Measurements from ENCODE around the gene NELL1.
"Not testable (repeated sequence)": the region's sequence is repeated elsewhere in the genome, so short reads cannot be mapped to it uniquely, and the experiment has no call there.

The NELL1 gene

GRCh38 chr11:21260101-21260500 lies 590.7 kb downstream of the NELL1 start:
- no peaks in the 10 kb centered on the region for H3K27me3 Mint-ChIP-seq

GRCh38 chr11:21262992-21263391 lies 593.6 kb downstream of the NELL1 start:
- H3K9me3 Mint-ChIP-seq, result peaks cover 17 to 21% of the 10 kb centered on the region in 2 donors
- DNase-seq, result no peak
- no peak for ATAC-seq
- no peak overlapping the region for H3K4me3 Mint-ChIP-seq
- no peaks in the 10 kb centered on the region for H3K27me3 Mint-ChIP-seq
- no peak overlapping the region for H3K27ac Mint-ChIP-seq
- no peaks in the 10 kb centered on the region for H3K4me1 Mint-ChIP-seq

More at GRCh38 chr11:21260101-21260500, 590.7 kb downstream of the NELL1 start:
- no peak overlapping the region for H3K27ac Mint-ChIP-seq
- no peak overlapping the region for H3K4me3 Mint-ChIP-seq
- ATAC-seq (no peak), DNase-seq (no peak)
- peaks cover 15 to 20% of the 10 kb centered on the region in 2 donors for H3K9me3 Mint-ChIP-seq
- H3K4me1 Mint-ChIP-seq, result no peaks in the 10 kb centered on the region

- Mint-ChIP-seq H3K9me3 (peaks cover 17 to 22% of the 10 kb centered on the region in 2 donors), H3K27ac (no peak overlapping the region), H3K4me1 (no peaks in the 10 kb centered on the region), H3K27me3 (no peaks in the 10 kb centered on the region), H3K4me3 (no peak overlapping the region)
- no peak for ATAC-seq
- no peak for DNase-seq
Observed at GRCh38 chr11:21264125-21264524, 594.7 kb downstream of the NELL1 start.

GRCh38 chr11:21268036-21268435 lies 598.6 kb downstream of the NELL1 start:
- no peaks in the 10 kb centered on the region for H3K4me1 Mint-ChIP-seq
- H3K4me3 Mint-ChIP-seq, result no peak overlapping the region
- ATAC-seq (no peak), DNase-seq (no peak)
- H3K27ac Mint-ChIP-seq, result no peak overlapping the region
- H3K27me3 Mint-ChIP-seq, result no peaks in the 10 kb centered on the region
- H3K9me3 Mint-ChIP-seq, result peaks cover 20 to 23% of the 10 kb centered on the region in 2 donors

GRCh38 chr11:21272139-21272538 lies 602.8 kb downstream of the NELL1 start:
- H3K27ac Mint-ChIP-seq, DNase-seq, H3K4me1 Mint-ChIP-seq, ATAC-seq, H3K4me3 Mint-ChIP-seq, H3K27me3 Mint-ChIP-seq: not testable (repeated sequence)
- peaks cover 21 to 32% of the 10 kb centered on the region in 2 donors for H3K9me3 Mint-ChIP-seq

GRCh38 chr11:21278840-21279239 lies 609.5 kb downstream of the NELL1 start:
- Mint-ChIP-seq H3K4me1 (no peaks in the 10 kb centered on the region), H3K27ac (no peak overlapping the region), H3K9me3 (peaks cover 9 to 21% of the 10 kb centered on the region in 2 donors), H3K4me3 (no peak overlapping the region), H3K27me3 (no peaks in the 10 kb centered on the region)
- DNase-seq, result no peak
- ATAC-seq, result no peak

- Mint-ChIP-seq H3K9me3 (peaks cover 10 to 13% of the 10 kb centered on the region in 2 donors), H3K27me3 (no peaks in the 10 kb centered on the region), H3K4me1 (no peaks in the 10 kb centered on the region), H3K27ac (no peak overlapping the region), H3K4me3 (no peak overlapping the region)
- DNase-seq (no peak), ATAC-seq (no peak)
Observed at GRCh38 chr11:21285104-21285503, 615.7 kb downstream of the NELL1 start.

GRCh38 chr11:21289686-21290085 lies 620.3 kb downstream of the NELL1 start:
- H3K27me3 Mint-ChIP-seq, result no peaks in the 10 kb centered on the region
- H3K27ac Mint-ChIP-seq, result no peak overlapping the region
- H3K4me3 Mint-ChIP-seq, result no peak overlapping the region
- ATAC-seq (no peak), DNase-seq (no peak)
- peaks cover 16 to 42% of the 10 kb centered on the region in 2 donors for H3K9me3 Mint-ChIP-seq
- no peaks in the 10 kb centered on the region for H3K4me1 Mint-ChIP-seq

GRCh38 chr11:21295508-21295907 lies 626.1 kb downstream of the NELL1 start:
- Mint-ChIP-seq H3K4me1 (no peaks in the 10 kb centered on the region), H3K9me3 (peaks cover 19 to 38% of the 10 kb centered on the region in 2 donors), H3K27me3 (no peaks in the 10 kb centered on the region), H3K4me3 (no peak overlapping the region), H3K27ac (no peak overlapping the region)
- no peak for DNase-seq
- no peak for ATAC-seq

GRCh38 chr11:21301981-21302380 lies 632.6 kb downstream of the NELL1 start:
- no peak overlapping the region for H3K27ac Mint-ChIP-seq
- no peak for ATAC-seq
- no peaks in the 10 kb centered on the region for H3K4me1 Mint-ChIP-seq
- no peak overlapping the region for H3K4me3 Mint-ChIP-seq
- peaks cover 0 to 11% of the 10 kb centered on the region in 2 donors for H3K9me3 Mint-ChIP-seq
- H3K27me3 Mint-ChIP-seq, result no peaks in the 10 kb centered on the region
- no peak for DNase-seq

- Mint-ChIP-seq H3K4me3 (no peak overlapping the region), H3K27me3 (no peaks in the 10 kb centered on the region), H3K9me3 (peaks cover 0 to 4% of the 10 kb centered on the region in 2 donors), H3K27ac (no peak overlapping the region), H3K4me1 (no peaks in the 10 kb centered on the region)
- DNase-seq, result no peak
- ATAC-seq, result no peak
Observed at GRCh38 chr11:21306739-21307358, 637.5 kb downstream of the NELL1 start.

- DNase-seq, result no peak
- Mint-ChIP-seq H3K27me3 (no peaks in the 10 kb centered on the region), H3K9me3 (peaks cover 0 to 4% of the 10 kb centered on the region in 2 donors), H3K27ac (no peak overlapping the region), H3K4me1 (no peaks in the 10 kb centered on the region), H3K4me3 (no peak overlapping the region)
- ATAC-seq, result no peak
Observed at GRCh38 chr11:21307874-21308273, 638.5 kb downstream of the NELL1 start.

GRCh38 chr11:21316591-21316990 lies 647.2 kb downstream of the NELL1 start:
- no peak overlapping the region for H3K27ac Mint-ChIP-seq
- no peaks in the 10 kb centered on the region for H3K4me1 Mint-ChIP-seq
- ATAC-seq (no peak), DNase-seq (no peak)
- no peaks in the 10 kb centered on the region for H3K27me3 Mint-ChIP-seq
- no peak overlapping the region for H3K4me3 Mint-ChIP-seq
- no peaks in the 10 kb centered on the region for H3K9me3 Mint-ChIP-seq

GRCh38 chr11:21321072-21321471 lies 651.7 kb downstream of the NELL1 start:
- no peak for ATAC-seq
- H3K4me1 Mint-ChIP-seq, result no peaks in the 10 kb centered on the region
- H3K27me3 Mint-ChIP-seq, result no peaks in the 10 kb centered on the region
- H3K4me3 Mint-ChIP-seq, result no peak overlapping the region
- H3K27ac Mint-ChIP-seq, result no peak overlapping the region
- no peak for DNase-seq
- H3K9me3 Mint-ChIP-seq, result peaks cover 0 to 3% of the 10 kb centered on the region in 2 donors

- Mint-ChIP-seq H3K4me1 (no peaks in the 10 kb centered on the region), H3K27ac (no peak overlapping the region), H3K4me3 (no peak overlapping the region), H3K9me3 (peaks cover under 1 to 7% of the 10 kb centered on the region in 2 donors), H3K27me3 (no peaks in the 10 kb centered on the region)
- ATAC-seq, result no peak
- DNase-seq, result no peak
Observed at GRCh38 chr11:21321530-21321929, 652.1 kb downstream of the NELL1 start.

GRCh38 chr11:21323617-21324016 lies 654.2 kb downstream of the NELL1 start:
- no peak for DNase-seq
- no peaks in the 10 kb centered on the region for H3K27me3 Mint-ChIP-seq

GRCh38 chr11:21343204-21343603 lies 673.8 kb downstream of the NELL1 start:
- Mint-ChIP-seq H3K9me3 (peaks cover 6 to 7% of the 10 kb centered on the region in 2 donors), H3K27ac (no peak overlapping the region), H3K4me3 (no peak overlapping the region), H3K27me3 (no peaks in the 10 kb centered on the region), H3K4me1 (no peaks in the 10 kb centered on the region)
- ATAC-seq (no peak), DNase-seq (no peak)

More at GRCh38 chr11:21323617-21324016, 654.2 kb downstream of the NELL1 start:
- no peak for ATAC-seq
- peaks cover 17% of the 10 kb centered on the region in 2 donors for H3K9me3 Mint-ChIP-seq
- no peaks in the 10 kb centered on the region for H3K4me1 Mint-ChIP-seq
- H3K4me3 Mint-ChIP-seq, result no peak overlapping the region
- H3K27ac Mint-ChIP-seq, result no peak overlapping the region
